ENCODE data around the gene AGPAT1.

DNA sequence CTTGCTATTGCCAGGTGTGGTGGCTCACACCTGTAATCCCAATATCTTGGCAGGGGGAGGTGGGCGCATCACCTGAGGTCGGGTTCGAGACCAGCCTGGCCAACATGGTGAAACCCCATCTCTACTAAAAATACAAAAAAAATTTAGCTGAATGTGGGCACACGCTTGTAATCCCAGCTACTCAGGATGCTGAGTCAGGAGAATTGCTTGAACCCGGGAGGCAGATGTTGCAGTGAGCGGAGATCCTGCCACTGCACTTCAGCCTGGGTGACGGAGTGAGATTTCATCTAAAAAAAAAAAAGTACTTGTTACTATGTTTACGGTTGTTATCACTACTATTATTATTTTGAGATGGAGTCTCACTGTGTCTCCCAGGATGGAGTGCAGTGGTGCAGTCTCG is 19.0 kb downstream of the AGPAT1 start:
- TF ChIP-seq, protein P1, sequence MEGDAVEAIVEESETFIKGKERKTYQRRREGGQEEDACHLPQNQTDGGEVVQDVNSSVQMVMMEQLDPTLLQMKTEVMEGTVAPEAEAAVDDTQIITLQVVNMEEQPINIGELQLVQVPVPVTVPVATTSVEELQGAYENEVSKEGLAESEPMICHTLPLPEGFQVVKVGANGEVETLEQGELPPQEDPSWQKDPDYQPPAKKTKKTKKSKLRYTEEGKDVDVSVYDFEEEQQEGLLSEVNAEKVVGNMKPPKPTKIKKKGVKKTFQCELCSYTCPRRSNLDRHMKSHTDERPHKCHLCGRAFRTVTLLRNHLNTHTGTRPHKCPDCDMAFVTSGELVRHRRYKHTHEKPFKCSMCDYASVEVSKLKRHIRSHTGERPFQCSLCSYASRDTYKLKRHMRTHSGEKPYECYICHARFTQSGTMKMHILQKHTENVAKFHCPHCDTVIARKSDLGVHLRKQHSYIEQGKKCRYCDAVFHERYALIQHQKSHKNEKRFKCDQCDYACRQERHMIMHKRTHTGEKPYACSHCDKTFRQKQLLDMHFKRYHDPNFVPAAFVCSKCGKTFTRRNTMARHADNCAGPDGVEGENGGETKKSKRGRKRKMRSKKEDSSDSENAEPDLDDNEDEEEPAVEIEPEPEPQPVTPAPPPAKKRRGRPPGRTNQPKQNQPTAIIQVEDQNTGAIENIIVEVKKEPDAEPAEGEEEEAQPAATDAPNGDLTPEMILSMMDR (IDR thresholded peaks at IDR 0.05; ENCODE audit: control extremely low read depth in 1 of 3, insufficient read depth in 1 of 3, low read depth in 1 of 3, low read length in 3 of 3): no peak
- TF ChIP-seq POU5F1 (IDR thresholded peaks at IDR 0.05; ENCODE audit: low read depth, low read length) (no peak), BCL11A (IDR thresholded peaks at IDR 0.05; ENCODE audit: low read depth in 2 of 2, low read length in 2 of 2) (no peak), NRF1 (IDR thresholded peaks at IDR 0.05; ENCODE audit: low read depth, low read length) (no peak), SUZ12 (IDR thresholded peaks at IDR 0.05; ENCODE audit: low read length) (no peak), HDAC2 (IDR thresholded peaks at IDR 0.05; ENCODE audit: borderline replicate concordance in 1 of 2, low read depth in 2 of 2, low read length in 2 of 2) (no peak), HDAC6 (IDR thresholded peaks at IDR 0.05; ENCODE audit: low read depth, low read length) (no peak), POLR2A (IDR thresholded peaks at IDR 0.05; ENCODE audit: control extremely low read depth in 1 of 2, low read depth in 2 of 2, low read length in 2 of 2) (no peak), RAD21 (IDR thresholded peaks at IDR 0.05 in 1 of 2, conservative IDR thresholded peaks at IDR 0.05 in 1 of 2; ENCODE audit: low read depth in 2 of 2, low read length in 2 of 2) (no peak), ZNF274 (IDR thresholded peaks at IDR 0.05; ENCODE audit: borderline replicate concordance, extremely low read depth, low read length) (no peak), EGR1 (IDR thresholded peaks at IDR 0.05; ENCODE audit: borderline replicate concordance, low read depth, low read length) (no peak), JUND (IDR thresholded peaks at IDR 0.05; ENCODE audit: low read length) (no peak), SRF (IDR thresholded peaks at IDR 0.05; ENCODE audit: low read depth, low read length) (no peak), SP1 (IDR thresholded peaks at IDR 0.05; ENCODE audit: low read depth, low read length) (no peak)
